NCI-H69 (cell line): ENCODE data around the gene GEN1.

Experiments
- DNase-seq: peaks from one replicate; lab custom pipeline; 2025; lab: John Stamatoyannopoulos, UW

Gene GEN1

DNA sequence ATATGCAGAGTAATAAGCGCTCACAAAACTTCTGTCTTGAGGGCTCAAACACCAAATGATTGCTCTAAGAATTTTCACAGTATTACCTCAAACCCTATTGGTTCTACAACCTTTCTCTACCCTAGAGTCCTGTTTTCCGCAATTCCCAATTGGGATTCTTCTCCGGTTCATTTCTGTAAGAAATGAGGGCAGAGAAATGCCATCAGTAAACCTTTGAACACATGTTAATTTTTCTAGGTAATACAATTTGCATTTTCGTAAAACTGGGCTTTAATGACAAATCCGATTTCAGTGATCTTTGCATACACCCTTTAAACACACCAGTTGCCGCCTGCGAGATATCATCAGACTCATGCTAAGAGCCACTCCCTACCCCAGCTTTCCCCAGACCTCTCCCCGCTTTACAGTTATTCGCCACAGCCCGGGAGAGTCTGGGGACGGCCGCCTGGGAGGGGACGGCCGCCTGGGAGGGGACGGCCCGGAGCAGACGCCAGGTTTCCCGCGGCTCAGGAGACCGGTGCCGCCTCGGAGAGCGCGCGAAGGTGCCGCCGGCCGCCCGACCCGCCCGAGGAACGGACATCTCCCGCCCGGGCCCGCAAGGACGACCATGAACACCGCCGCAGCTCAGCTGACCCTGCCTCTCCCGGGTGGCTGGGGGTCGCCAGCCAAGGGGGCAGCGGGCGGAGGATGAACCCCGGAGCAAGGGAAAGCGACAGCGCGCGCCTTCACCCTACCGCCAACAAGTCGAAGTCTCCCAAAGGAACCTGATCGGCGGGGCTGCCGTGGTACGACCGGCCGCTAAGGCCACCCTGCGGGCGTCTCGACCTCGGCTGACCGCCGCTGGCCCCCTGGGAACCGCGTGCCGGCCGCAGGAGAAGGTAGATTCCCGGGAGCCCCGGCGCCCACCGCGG is 791 bp upstream of the GEN1 start:
- DNase-seq, result peak; percentile 50

DNA sequence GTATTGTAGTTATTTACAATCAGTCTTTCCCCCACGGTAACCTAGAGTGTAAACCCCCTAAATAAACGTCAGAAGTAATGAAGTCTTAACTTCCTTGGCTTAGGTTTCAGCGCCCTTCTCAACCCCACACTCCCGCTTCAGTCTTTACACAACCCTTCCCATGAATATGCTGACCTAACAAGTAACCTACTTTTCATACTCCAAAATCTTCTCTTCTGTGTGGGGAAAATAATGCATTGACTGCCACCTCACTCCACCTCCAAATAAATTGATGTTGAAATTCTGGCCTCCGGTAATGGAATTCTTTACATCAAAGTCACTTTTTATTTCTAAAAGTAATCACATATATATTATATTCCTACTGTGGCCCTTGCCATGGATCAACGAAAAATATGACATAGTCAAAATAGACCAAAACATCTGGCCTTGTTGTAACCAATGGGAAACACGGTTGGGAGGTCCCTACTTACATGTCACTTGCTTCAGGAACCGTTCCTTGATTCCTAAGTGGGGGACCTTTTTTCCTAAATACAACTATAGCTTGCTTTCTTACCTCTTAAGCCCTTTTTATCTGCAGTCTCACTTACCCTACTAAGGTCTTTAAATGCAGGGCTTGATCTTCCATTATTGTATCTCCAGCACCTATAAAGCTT is 961 bp downstream of the GEN1 start:
- DNase-seq, result peak; percentile 23

DNA sequence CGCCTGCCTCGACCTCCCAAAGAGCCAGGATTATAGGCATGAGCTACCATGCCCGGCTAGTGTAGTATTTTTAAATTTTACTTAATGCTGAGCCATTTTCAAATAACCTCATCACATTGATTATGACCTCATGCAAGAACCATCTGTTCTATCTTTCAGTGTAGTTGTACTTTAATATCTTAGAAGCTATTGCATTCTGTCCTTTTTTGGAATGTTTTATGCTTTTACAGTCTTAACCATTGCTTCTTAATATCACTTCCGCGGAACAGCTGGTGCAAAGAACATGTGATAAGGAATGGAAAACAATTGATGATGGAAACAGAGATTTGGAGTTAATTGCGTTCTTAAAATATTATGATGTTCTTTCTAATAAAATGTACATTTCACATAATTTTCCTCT is 2.7 kb downstream of the GEN1 start:
- no peak for DNase-seq

GRCh38 chr2:17757321-17757720 is 3.4 kb downstream of the GEN1 start:
- DNase-seq, result no peak

DNA sequence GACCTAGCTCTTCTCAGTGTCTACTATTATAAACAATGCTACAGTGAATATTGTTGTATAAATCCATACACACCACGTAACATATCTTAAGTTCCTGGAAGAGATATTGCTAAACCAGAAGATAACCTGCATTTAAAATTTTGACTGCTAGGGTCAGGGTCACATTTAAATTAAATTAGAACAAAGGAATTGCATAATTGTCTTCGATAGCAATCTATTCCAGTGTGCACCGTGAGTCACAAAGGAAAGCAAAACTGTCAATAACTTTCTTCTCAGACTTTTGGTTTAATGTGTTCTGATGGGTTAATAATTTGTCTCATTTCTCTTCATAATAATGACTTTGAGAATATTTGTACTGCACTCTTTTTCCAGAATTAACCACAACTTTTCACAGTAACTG is 4.2 kb downstream of the GEN1 start:
- DNase-seq, result no peak

DNA sequence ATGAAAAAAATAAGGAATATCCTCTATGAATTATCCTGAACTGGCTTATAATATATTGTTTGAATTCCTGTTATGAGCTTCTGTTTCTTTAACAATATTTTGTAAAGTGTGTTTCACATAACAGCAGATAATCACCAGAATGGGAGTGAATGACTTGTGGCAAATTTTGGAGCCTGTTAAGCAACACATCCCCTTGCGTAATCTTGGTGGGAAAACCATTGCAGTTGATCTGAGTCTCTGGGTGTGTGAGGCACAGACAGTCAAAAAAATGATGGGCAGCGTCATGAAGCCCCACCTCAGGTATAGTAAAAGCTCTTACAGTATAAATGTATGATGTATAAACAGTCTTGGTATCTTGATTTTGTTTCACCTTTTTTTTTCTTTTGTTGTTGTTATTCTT is 5.9 kb downstream of the GEN1 start:
- DNase-seq, result no peak

DNA sequence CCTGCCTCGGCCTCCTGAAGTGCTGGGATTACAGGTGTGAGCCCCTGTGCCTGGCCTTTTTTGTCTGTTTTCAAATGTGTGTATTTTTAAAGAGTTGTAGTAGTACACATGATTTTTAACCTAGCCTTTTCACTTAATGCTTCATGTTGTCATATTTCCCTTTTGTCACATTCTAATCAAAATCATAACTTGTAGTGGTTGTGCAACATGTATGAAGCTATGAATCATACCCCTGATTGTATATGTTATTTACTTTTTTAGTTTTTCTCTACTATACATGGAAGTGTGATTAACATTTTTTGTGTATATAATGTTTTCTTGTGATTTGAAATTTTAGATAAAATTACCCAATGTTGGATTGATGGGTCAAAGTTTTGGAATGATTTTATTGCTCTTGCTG is 8.5 kb downstream of the GEN1 start:
- DNase-seq, result no peak

GRCh38 chr2:17763641-17764333 is 9.8 kb downstream of the GEN1 start:
- DNase-seq, result no peak

DNA sequence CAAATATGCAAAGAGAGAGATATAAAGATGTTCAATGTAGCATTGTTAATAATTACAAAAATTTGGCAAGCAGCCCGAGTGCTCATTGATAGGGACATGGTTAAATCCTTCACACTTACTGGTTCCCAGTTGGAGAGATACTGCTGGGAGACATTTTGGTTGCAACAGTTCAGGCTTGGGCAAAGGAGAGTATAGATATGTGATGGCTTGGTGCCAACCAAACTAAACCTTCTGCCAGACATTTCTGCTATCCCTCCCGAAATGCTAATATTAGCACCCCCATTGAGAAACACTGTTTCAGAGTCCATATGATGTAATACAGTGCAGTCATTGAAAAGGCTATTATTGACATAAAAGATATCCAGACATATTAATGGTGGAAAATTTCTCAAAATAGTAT is 11.5 kb downstream of the GEN1 start:
- DNase-seq, result no peak

GRCh38 chr2:17768894-17769293 is 15.0 kb downstream of the GEN1 start:
- DNase-seq, result no peak

- no peak for DNase-seq
Measured at GRCh38 chr2:17771956-17772355, 18.0 kb downstream of the GEN1 start.

GRCh38 chr2:17772532-17772931 is 18.6 kb downstream of the GEN1 start:
- DNase-seq, result no peak

GRCh38 chr2:17780546-17780945 is 26.6 kb downstream of the GEN1 start:
- DNase-seq, result no peak

DNA sequence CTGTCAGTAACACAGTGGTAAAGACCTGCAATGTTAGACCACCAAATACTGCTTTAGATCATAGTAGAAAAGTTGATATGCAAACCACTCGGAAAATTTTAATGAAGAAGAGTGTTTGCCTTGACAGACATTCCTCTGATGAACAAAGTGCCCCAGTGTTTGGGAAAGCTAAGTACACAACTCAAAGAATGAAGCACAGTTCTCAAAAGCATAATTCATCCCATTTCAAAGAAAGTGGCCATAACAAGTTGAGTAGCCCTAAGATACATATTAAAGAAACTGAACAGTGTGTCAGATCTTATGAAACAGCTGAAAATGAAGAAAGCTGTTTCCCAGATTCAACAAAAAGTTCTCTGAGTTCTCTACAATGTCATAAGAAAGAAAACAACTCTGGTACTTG is 27.5 kb downstream of the GEN1 start:
- DNase-seq, result no peak

GRCh38 chr2:17786727-17787126 is 32.8 kb downstream of the GEN1 start:
- DNase-seq, result no peak

GRCh38 chr2:17788773-17789172 is 34.8 kb downstream of the GEN1 start:
- DNase-seq, result no peak

- DNase-seq, result no peak
Measured at GRCh38 chr2:17790536-17790935, 36.6 kb downstream of the GEN1 start.

DNA sequence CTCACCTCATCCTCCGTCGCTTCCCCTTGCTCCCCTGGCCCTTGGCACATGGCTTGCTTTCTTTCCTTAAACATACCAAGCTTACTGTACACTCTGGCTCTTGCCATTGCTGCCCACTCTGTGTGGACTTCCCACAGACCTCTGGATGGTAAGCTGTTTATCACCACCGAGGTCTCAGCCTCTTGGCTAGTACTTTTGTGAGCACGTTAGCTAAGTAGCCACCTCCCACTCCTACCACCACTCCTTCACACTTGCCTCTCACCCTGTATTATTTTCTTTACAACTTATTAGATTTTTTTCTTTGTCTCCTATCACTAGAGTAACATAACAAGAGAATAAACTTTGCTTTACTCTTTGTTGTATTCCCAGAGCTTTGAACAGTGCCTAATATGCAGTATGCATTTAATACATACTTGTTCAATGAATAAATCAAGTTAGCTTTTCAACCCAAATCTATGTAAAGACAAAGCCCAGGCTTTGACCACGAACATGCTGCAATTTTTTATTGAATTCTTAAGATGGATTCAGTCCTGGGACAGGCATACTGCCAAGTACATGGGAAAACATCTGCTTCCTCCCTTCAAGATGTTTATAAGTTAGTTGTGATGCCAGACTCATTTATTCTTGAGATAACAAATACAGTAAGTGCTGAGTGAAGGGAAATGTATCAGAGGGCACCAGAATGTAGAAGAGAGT is 37.3 kb downstream of the GEN1 start:
- DNase-seq, result no peak

- DNase-seq, result no peak
Measured at GRCh38 chr2:17791817-17792130, 37.8 kb downstream of the GEN1 start.

GRCh38 chr2:17792515-17792914 is 38.6 kb downstream of the GEN1 start:
- no peak for DNase-seq

DNA sequence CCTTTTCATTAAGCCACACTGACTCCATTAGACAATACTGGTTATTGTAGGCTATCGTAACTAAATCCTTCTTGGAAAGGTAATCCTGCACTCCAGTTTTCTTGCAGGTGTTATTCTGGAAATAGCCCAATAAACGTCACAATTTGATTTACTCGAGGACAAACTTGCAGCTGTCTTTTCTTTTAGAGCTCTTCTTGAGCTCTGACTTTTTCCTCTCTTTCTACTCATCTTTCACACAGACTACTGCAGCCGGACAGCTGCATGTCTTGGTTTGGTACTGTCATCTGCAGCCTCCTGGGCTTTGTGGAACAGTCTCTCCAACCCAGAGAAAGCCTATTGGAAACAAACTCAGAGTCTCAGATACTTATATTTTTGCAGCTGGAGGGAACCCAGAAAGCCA is 39.4 kb downstream of the GEN1 start:
- DNase-seq, result no peak

DNA sequence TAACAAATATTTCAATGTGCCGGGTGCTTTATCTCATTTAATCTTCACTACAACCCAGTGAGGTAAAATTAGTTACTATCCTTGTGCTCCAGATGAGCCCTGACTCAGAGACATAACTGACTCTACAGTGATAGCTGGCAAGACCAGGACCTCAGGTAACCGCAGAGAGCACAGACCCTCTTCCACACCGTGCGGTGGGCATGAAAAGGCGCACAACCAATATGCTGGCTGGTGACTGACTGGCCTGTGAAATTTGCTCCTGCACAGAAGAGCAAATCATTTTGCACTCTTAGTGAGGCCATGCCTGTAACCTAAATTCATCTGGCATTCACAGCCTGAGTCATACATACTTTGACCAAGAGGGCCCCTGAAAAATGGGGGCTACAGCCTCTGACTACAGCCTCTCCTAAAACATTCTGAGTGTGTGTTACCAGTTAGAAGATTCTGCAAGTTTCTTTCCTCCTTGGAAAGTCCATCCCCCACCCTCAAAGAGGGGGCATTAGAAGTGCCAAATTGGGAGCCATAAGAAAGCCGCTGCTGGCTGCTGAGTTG is 39.9 kb downstream of the GEN1 start:
- no peak for DNase-seq
